Measurements from ENCODE around the gene DLG5. TPM values are rescaled to one million over a fixed set of nuclear protein-coding genes. Genes with fewer than 3 reads are reported as not detected.

DLG5 gene
- total RNA-seq, 1 experiment from 2014 or later = 69.7 TPM

GRCh38 chr10:77925795-77926565, 575 bp downstream of the DLG5 start:
- TF ChIP-seq CTCF (IDR thresholded peaks at IDR 0.05; ENCODE audit: insufficient read depth in 1 of 2, low read depth in 1 of 2, low read length in 1 of 2, severe bottlenecking in 1 of 2, unreplicated experiment in 1 of 2) = no peak
- peaks cover 36% of the 10 kb centered on the region for H3K4me1 Mint-ChIP-seq (ENCODE audit: low read depth, unreplicated experiment)
- no peaks in the 10 kb centered on the region; the same call in 1 of the 2 replicates for H3K36me3 ChIP-seq (ENCODE audit: control insufficient read depth, insufficient read depth, low read length)
- peak overlapping the region; percentile 89 for H3K4me3 Mint-ChIP-seq (ENCODE audit: unreplicated experiment)
- peak overlapping the region; percentile 93 for H3K4me3 ChIP-seq (ENCODE audit: low read depth, low read length)
- no peaks in the 10 kb centered on the region for H3K27me3 Mint-ChIP-seq (ENCODE audit: insufficient read depth, unreplicated experiment)
- H3K27me3 ChIP-seq (replicated peaks; ENCODE audit: control insufficient read depth, insufficient read depth, low read length) = no peaks in the 10 kb centered on the region
- H3K36me3 Mint-ChIP-seq (ENCODE audit: insufficient read depth, unreplicated experiment) = peaks cover 6% of the 10 kb centered on the region
- ChIA-PET CTCF (interaction anchor here (0.5 to 1.5 kb wide), 3 partner anchors 14 to 56 kb away, joined by 3 to 4 read pairs (median 3); no protein-coding TSS in a partner anchor), POLR2A (no interaction called here)
- intact Hi-C loops (cut with micrococcal nuclease; ENCODE audit: unreplicated experiment) = loop anchor here (2.0 kb wide), 2 partner anchors 37 to 77 kb away; no protein-coding TSS in a partner anchor
- H3K27ac Mint-ChIP-seq (ENCODE audit: unreplicated experiment) = peak overlapping the region; percentile 74
- no peaks in the 10 kb centered on the region for H3K9me3 Mint-ChIP-seq (ENCODE audit: unreplicated experiment)
- DNase-seq = peak; percentile 62 to 68
- peaks cover 26% of the 10 kb centered on the region for H3K4me1 ChIP-seq
- no peaks in the 10 kb centered on the region for H3K9me3 ChIP-seq
- no TSS peak for BruUV-seq (replicated peaks)

- Histone ChIP-seq H3K27me3 (replicated peaks; ENCODE audit: control insufficient read depth, insufficient read depth, low read length) (no peaks in the 10 kb centered on the region), H3K4me1 (peaks cover 28% of the 10 kb centered on the region), H3K9me3 (no peaks in the 10 kb centered on the region), H3K36me3 (ENCODE audit: control insufficient read depth, insufficient read depth, low read length) (no peaks in the 10 kb centered on the region; the same call in 1 of the 2 replicates), H3K4me3 (ENCODE audit: low read depth, low read length) (peak overlapping the region; percentile 93)
- Mint-ChIP-seq H3K4me3 (ENCODE audit: unreplicated experiment) (peak overlapping the region; percentile 89), H3K27ac (ENCODE audit: unreplicated experiment) (peak overlapping the region; percentile 74), H3K36me3 (ENCODE audit: insufficient read depth, unreplicated experiment) (peaks cover 6% of the 10 kb centered on the region), H3K4me1 (ENCODE audit: low read depth, unreplicated experiment) (peaks cover 42% of the 10 kb centered on the region), H3K27me3 (ENCODE audit: insufficient read depth, unreplicated experiment) (no peaks in the 10 kb centered on the region), H3K9me3 (ENCODE audit: unreplicated experiment) (no peaks in the 10 kb centered on the region)
- DNase-seq = peak in 1 of 2 experiments; percentile 32
- intact Hi-C loops (cut with micrococcal nuclease; ENCODE audit: unreplicated experiment) = no loop called here
- BruUV-seq (replicated peaks) = no TSS peak
- ChIA-PET POLR2A (no interaction called here), CTCF (interaction anchor here (0.5 to 1.5 kb wide), 2 partner anchors 16 to 55 kb away, joined by 3 to 4 read pairs; no protein-coding TSS in a partner anchor)
- no peak for TF ChIP-seq CTCF (IDR thresholded peaks at IDR 0.05; ENCODE audit: insufficient read depth in 1 of 2, low read depth in 1 of 2, low read length in 1 of 2, severe bottlenecking in 1 of 2, unreplicated experiment in 1 of 2)
Observed at GRCh38 chr10:77925410-77925794, 1.2 kb downstream of the DLG5 start.

- Mint-ChIP-seq H3K27me3 (ENCODE audit: insufficient read depth, unreplicated experiment) (no peaks in the 10 kb centered on the region), H3K27ac (ENCODE audit: unreplicated experiment) (no peak overlapping the region), H3K9me3 (ENCODE audit: unreplicated experiment) (no peaks in the 10 kb centered on the region), H3K36me3 (ENCODE audit: insufficient read depth, unreplicated experiment) (peaks cover 24% of the 10 kb centered on the region), H3K4me3 (ENCODE audit: unreplicated experiment) (no peak overlapping the region), H3K4me1 (ENCODE audit: low read depth, unreplicated experiment) (peaks cover 50% of the 10 kb centered on the region)
- Histone ChIP-seq H3K36me3 (ENCODE audit: control insufficient read depth, insufficient read depth, low read length) (no peaks in the 10 kb centered on the region; the same call in 1 of the 2 replicates), H3K4me3 (ENCODE audit: low read depth, low read length) (no peak overlapping the region), H3K9me3 (no peaks in the 10 kb centered on the region), H3K4me1 (peaks cover 32% of the 10 kb centered on the region), H3K27me3 (replicated peaks; ENCODE audit: control insufficient read depth, insufficient read depth, low read length) (no peaks in the 10 kb centered on the region)
- ChIA-PET POLR2A (no interaction called here), CTCF (no interaction called here)
- intact Hi-C loops (cut with micrococcal nuclease; ENCODE audit: unreplicated experiment) = no loop called here
- no peak for TF ChIP-seq CTCF (IDR thresholded peaks at IDR 0.05; ENCODE audit: insufficient read depth in 1 of 2, low read depth in 1 of 2, low read length in 1 of 2, severe bottlenecking in 1 of 2, unreplicated experiment in 1 of 2)
- no TSS peak for BruUV-seq (replicated peaks)
- no peak for DNase-seq
Observed at GRCh38 chr10:77922566-77923179, 3.9 kb downstream of the DLG5 start.

Measured in Caco-2 (cell line).